ENCODE data around the gene CRISPLD2.

CRISPLD2 gene

GRCh38 chr16:84823926-84824325 is 4.1 kb downstream of the CRISPLD2 start:
- Histone ChIP-seq H3K9me3 (ENCODE audit: severe bottlenecking) (no peaks in the 10 kb centered on the region), H3K4me3 (ENCODE audit: low read depth, low read length) (no peak overlapping the region), H3K36me3 (no peaks in the 10 kb centered on the region), H3K27me3 (ENCODE audit: insufficient read depth, low read depth, severe bottlenecking) (no peaks in the 10 kb centered on the region), H3K27ac (no peak overlapping the region)
- TF ChIP-seq CTCF (IDR thresholded peaks at IDR 0.05; ENCODE audit: low read depth, low read length) = no peak
- DNase-seq = no peak

GRCh38 chr16:84825896-84826557 is 6.2 kb downstream of the CRISPLD2 start:
- no peak overlapping the region for H3K27ac ChIP-seq
- no peak for DNase-seq
- H3K4me3 ChIP-seq (ENCODE audit: low read depth, low read length) = no peak overlapping the region
- no peaks in the 10 kb centered on the region for H3K27me3 ChIP-seq (ENCODE audit: insufficient read depth, low read depth, severe bottlenecking)
- H3K9me3 ChIP-seq (ENCODE audit: severe bottlenecking) = no peaks in the 10 kb centered on the region
- H3K36me3 ChIP-seq = no peaks in the 10 kb centered on the region
- no peak for TF ChIP-seq CTCF (IDR thresholded peaks at IDR 0.05; ENCODE audit: low read depth, low read length)

GRCh38 chr16:84826558-84826941 is 6.8 kb downstream of the CRISPLD2 start:
- no peak overlapping the region for H3K4me3 ChIP-seq (ENCODE audit: low read depth, low read length)
- H3K27ac ChIP-seq = no peak overlapping the region
- H3K27me3 ChIP-seq (ENCODE audit: insufficient read depth, low read depth, severe bottlenecking) = no peaks in the 10 kb centered on the region
- H3K36me3 ChIP-seq = no peaks in the 10 kb centered on the region
- TF ChIP-seq CTCF (IDR thresholded peaks at IDR 0.05; ENCODE audit: low read depth, low read length) = no peak
- no peaks in the 10 kb centered on the region for H3K9me3 ChIP-seq (ENCODE audit: severe bottlenecking)
- no peak for DNase-seq

GRCh38 chr16:84827131-84827574 is 7.4 kb downstream of the CRISPLD2 start:
- Histone ChIP-seq H3K9me3 (ENCODE audit: severe bottlenecking) (no peaks in the 10 kb centered on the region), H3K27ac (no peak overlapping the region), H3K4me3 (ENCODE audit: low read depth, low read length) (no peak overlapping the region), H3K36me3 (no peaks in the 10 kb centered on the region), H3K27me3 (ENCODE audit: insufficient read depth, low read depth, severe bottlenecking) (no peaks in the 10 kb centered on the region)
- no peak for DNase-seq
- TF ChIP-seq CTCF (IDR thresholded peaks at IDR 0.05; ENCODE audit: low read depth, low read length) = no peak

GRCh38 chr16:84827897-84828296 is 8.1 kb downstream of the CRISPLD2 start:
- no peaks in the 10 kb centered on the region for H3K9me3 ChIP-seq (ENCODE audit: severe bottlenecking)
- H3K27ac ChIP-seq = no peak overlapping the region
- H3K27me3 ChIP-seq (ENCODE audit: insufficient read depth, low read depth, severe bottlenecking) = no peaks in the 10 kb centered on the region
- no peaks in the 10 kb centered on the region for H3K36me3 ChIP-seq
- DNase-seq = no peak
- no peak overlapping the region for H3K4me3 ChIP-seq (ENCODE audit: low read depth, low read length)
- TF ChIP-seq CTCF (IDR thresholded peaks at IDR 0.05; ENCODE audit: low read depth, low read length) = no peak

- Histone ChIP-seq H3K4me3 (ENCODE audit: low read depth, low read length) (no peak overlapping the region), H3K36me3 (no peaks in the 10 kb centered on the region), H3K9me3 (ENCODE audit: severe bottlenecking) (no peaks in the 10 kb centered on the region), H3K27ac (no peak overlapping the region), H3K27me3 (ENCODE audit: insufficient read depth, low read depth, severe bottlenecking) (no peaks in the 10 kb centered on the region)
- DNase-seq = no peak
- TF ChIP-seq CTCF (IDR thresholded peaks at IDR 0.05; ENCODE audit: low read depth, low read length) = no peak
Observed at GRCh38 chr16:84828322-84828721, 8.5 kb downstream of the CRISPLD2 start.
